Effector memory CD8-positive, alpha-beta T cell (primary cell): ENCODE results near the gene KLRC2.

Experiments used
- ATAC-seq: fragments of 150-1000 bp; cut with Tn5 transposase; replicated peaks from 2 replicates; pipeline ENCODE4 v1.10.0; 2021; ENCODE audit warnings: mild to moderate bottlenecking, moderate library complexity
- DNase-seq, 3 experiments: peaks; one replicate each; pipeline ENCODE4 v3.0.0; 2021
- H3K27ac Mint-ChIP-seq, 2 donors: one replicate each; pipeline ENCODE4 v1.8.0; 2022; ENCODE audit warnings: mild to moderate bottlenecking in 2 of 2, mixed read lengths in 2 of 2, moderate library complexity in 2 of 2
- H3K27me3 Mint-ChIP-seq, 2 donors: one replicate each; pipeline ENCODE4 v1.8.0; 2022; ENCODE audit warnings: mixed read lengths in 2 of 2
- H3K36me3 Mint-ChIP-seq: one replicate; pipeline ENCODE4 v1.8.0; 2022; ENCODE audit warnings: mild to moderate bottlenecking, moderate library complexity, mixed read lengths; ENCODE audit not compliant: insufficient read depth
- H3K4me1 Mint-ChIP-seq, 2 donors: one replicate each; pipeline ENCODE4 v1.8.0; 2022; ENCODE audit warnings: low read depth in 2 of 2, mixed read lengths in 2 of 2
- H3K4me3 Mint-ChIP-seq, 2 donors: one replicate each; pipeline ENCODE4 v1.8.0; 2022; ENCODE audit warnings: mild to moderate bottlenecking in 2 of 2, mixed read lengths in 2 of 2, moderate library complexity in 2 of 2
- H3K9me3 Mint-ChIP-seq, 2 donors: one replicate each; pipeline ENCODE4 v1.8.0; 2022; ENCODE audit warnings: mixed read lengths in 2 of 2

The KLRC2 gene

GRCh38 chr12:10381928-10382628 is 53.7 kb downstream of the KLRC2 start:
- peak; percentile 58 for ATAC-seq
- H3K9me3 Mint-ChIP-seq: no peaks in the 10 kb centered on the region
- H3K4me1 Mint-ChIP-seq: peaks cover 43 to 61% of the 10 kb centered on the region in 2 donors
- no peak for DNase-seq
- peak overlapping the region; percentile 74 to 82 for H3K4me3 Mint-ChIP-seq
- no peaks in the 10 kb centered on the region for H3K27me3 Mint-ChIP-seq
- H3K27ac Mint-ChIP-seq: peak overlapping the region; percentile 87 to 90
- H3K36me3 Mint-ChIP-seq: peaks cover 89% of the 10 kb centered on the region
